ENCODE measurements around the gene SLC6A11. TPM values are rescaled to one million over a fixed set of nuclear protein-coding genes. Genes with fewer than 3 reads are reported as not detected.
A peak's percentile ranks its signal among the peaks of the same experiment; 100 is the strongest.

SLC6A11 gene
- total RNA-seq, 1 experiment from 2014 or later: 1.5 TPM

DNA sequence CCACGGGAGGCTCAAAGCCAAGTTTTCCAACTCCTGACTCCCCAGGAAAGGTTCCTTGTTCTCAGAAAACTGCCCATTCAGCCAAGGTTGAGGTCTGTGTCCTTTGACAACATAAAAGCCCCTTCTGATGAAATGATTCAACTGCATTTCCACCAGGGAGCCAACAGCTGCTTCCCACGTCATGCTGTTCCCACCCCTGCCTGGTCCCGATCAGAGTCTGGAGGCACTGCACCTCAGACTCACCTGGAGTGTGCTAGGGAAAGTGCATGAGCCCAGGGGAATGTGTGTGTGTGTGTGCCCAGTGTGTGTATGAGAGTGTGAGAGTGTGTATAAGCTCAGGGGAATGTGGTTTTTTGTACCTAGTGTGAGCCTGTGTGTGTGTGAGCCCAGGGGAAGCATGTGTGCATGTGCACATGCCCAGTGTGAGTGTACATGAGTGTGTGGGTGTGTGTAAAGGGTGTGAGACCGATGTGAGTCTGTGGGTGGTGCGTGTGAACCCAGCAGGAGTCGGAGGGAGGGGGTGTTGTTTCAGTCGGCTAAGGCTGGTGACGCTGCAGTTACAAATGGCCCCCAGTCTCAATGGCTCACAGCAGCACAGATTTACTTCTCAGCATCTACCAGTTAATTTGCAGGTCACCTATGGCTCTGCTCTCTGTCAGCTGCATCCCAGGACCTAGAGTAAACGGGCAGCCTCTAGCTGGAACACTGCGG is 156.2 kb downstream of the SLC6A11 start:
- H3K27me3 Mint-ChIP-seq (ENCODE audit: low read depth): peaks cover 16% of the 10 kb centered on the region
- H4K91ac ChIP-seq (ENCODE audit: insufficient read length, low read depth, low read length): no peak overlapping the region

More for the DNA sequence above, 156.2 kb downstream of the SLC6A11 start:
- Histone ChIP-seq H3K4ac (ENCODE audit: low read depth, low read length) (no peak overlapping the region), H3K56ac (ENCODE audit: insufficient read length, low read depth, low read length) (no peak overlapping the region), H4K8ac (replicated peaks; ENCODE audit: insufficient read length, low read depth, low read length) (no peak overlapping the region), H4K5ac (ENCODE audit: insufficient read length, low read depth, low read length) (no peak overlapping the region), H3K23me2 (ENCODE audit: insufficient read length, low read depth, low read length, poor library complexity, severe bottlenecking) (no peaks in the 10 kb centered on the region), H2BK120ac (ENCODE audit: low read depth, low read length, poor library complexity, severe bottlenecking) (no peak overlapping the region), H3K27ac (ENCODE audit: insufficient read length, low read depth, low read length) (no peak overlapping the region), H2BK12ac (ENCODE audit: insufficient read length, low read depth, low read length) (no peak overlapping the region), H3K4me2 (ENCODE audit: insufficient read depth, insufficient read length, low read length) (no peak overlapping the region), H2BK15ac (ENCODE audit: low read depth, low read length) (no peak overlapping the region), H2BK20ac (ENCODE audit: low read depth, low read length, poor library complexity, severe bottlenecking) (no peak overlapping the region), H2AFZ (ENCODE audit: low read length) (no peak overlapping the region), H3K79me2 (ENCODE audit: insufficient read depth, low read length) (no peaks in the 10 kb centered on the region), H2AK5ac (ENCODE audit: insufficient read length, low read length) (no peak overlapping the region), H3T11ph (ENCODE audit: low read length) (no peak overlapping the region), H3K27me3 (ENCODE audit: insufficient read depth, low read length) (no peaks in the 10 kb centered on the region), H3K9me3 (ENCODE audit: control insufficient read depth, low read depth, low read length) (no peaks in the 10 kb centered on the region), H3K23ac (ENCODE audit: insufficient read length, low read depth, low read length) (no peak overlapping the region), H2BK5ac (ENCODE audit: insufficient read length, low read length) (no peak overlapping the region), H3K9ac (ENCODE audit: extremely low read depth, insufficient read length, low read length) (no peak overlapping the region), H3K18ac (ENCODE audit: insufficient read length, low read depth, low read length) (no peak overlapping the region), H3K4me1 (ENCODE audit: insufficient read depth, low read length) (peaks cover 5% of the 10 kb centered on the region; the same call in 1 of the 2 replicates), H3K79me1 (ENCODE audit: insufficient read depth, low read depth, low read length, poor library complexity, severe bottlenecking) (no peaks in the 10 kb centered on the region), H3K14ac (ENCODE audit: insufficient read depth, low read length) (no peak overlapping the region; the same call in 1 of the 2 replicates), H4K20me1 (ENCODE audit: control insufficient read depth, insufficient read depth, insufficient read length) (no peaks in the 10 kb centered on the region)
- TF ChIP-seq, protein P1, sequence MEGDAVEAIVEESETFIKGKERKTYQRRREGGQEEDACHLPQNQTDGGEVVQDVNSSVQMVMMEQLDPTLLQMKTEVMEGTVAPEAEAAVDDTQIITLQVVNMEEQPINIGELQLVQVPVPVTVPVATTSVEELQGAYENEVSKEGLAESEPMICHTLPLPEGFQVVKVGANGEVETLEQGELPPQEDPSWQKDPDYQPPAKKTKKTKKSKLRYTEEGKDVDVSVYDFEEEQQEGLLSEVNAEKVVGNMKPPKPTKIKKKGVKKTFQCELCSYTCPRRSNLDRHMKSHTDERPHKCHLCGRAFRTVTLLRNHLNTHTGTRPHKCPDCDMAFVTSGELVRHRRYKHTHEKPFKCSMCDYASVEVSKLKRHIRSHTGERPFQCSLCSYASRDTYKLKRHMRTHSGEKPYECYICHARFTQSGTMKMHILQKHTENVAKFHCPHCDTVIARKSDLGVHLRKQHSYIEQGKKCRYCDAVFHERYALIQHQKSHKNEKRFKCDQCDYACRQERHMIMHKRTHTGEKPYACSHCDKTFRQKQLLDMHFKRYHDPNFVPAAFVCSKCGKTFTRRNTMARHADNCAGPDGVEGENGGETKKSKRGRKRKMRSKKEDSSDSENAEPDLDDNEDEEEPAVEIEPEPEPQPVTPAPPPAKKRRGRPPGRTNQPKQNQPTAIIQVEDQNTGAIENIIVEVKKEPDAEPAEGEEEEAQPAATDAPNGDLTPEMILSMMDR (conservative IDR thresholded peaks at IDR 0.05): no peak
- Mint-ChIP-seq H3K27ac (peak overlapping the region in 1 of 3 experiments; percentile 10; a peak in 1 of 7 replicates), H3K4me1 (peaks cover 18 to 30% of the 10 kb centered on the region in 2 experiments), H3K4me3 (no peak overlapping the region), H3K36me3 (ENCODE audit: insufficient read depth in 1 of 3, low read depth in 3 of 3) (no peaks in the 10 kb centered on the region), H3K9me3 (no peaks in the 10 kb centered on the region)
- DNase-seq: no peak
- WGBS (ENCODE audit: extremely low coverage, insufficient read length, low lambda C conversion rate): no CpG with 5 or more reads among the region's 10 CpGs
